Kidney (tissue), 14 donors: ENCODE results near the gene CTIF. TPM values are rescaled to one million over a fixed set of nuclear protein-coding genes. Genes with fewer than 3 reads are reported as not detected.

Experiments used
- DNase-seq, 5 donors: peaks; one replicate each; pipeline ENCODE4 v3.0.0-alpha.2; 2013 to 2020
- FAIRE-seq: peaks from 2 replicates; lab custom pipeline; 2012; peaks lifted over from hg19 to GRCh38; lab: Jason Lieb, UNC
- H3K27ac ChIP-seq, 2 donors: one replicate each; pipeline ENCODE4 v1.7.0; 2013; ENCODE audit warnings: low read depth in 2 of 2, low read length in 2 of 2, inconsistent platforms in 1 of 2
- H3K27me3 ChIP-seq: one replicate; pipeline ENCODE4 v1.7.1; 2013; ENCODE audit warnings: low read length, inconsistent platforms; ENCODE audit not compliant: control insufficient read depth, insufficient read depth
- H3K36me3 ChIP-seq, 3 donors: one replicate each; pipeline versions ENCODE4 v1.7.0 to v1.7.1; 2013; ENCODE audit warnings: low read length in 3 of 3, control low read depth in 1 of 3, inconsistent platforms in 1 of 3; ENCODE audit not compliant: insufficient read depth in 3 of 3, control insufficient read depth in 2 of 3
- H3K4me1 ChIP-seq, 3 donors: one replicate each; pipeline versions ENCODE4 v1.7.0 to v1.7.1; 2013; ENCODE audit warnings: low read length in 3 of 3, inconsistent platforms in 1 of 3, low read depth in 1 of 3; ENCODE audit not compliant: control insufficient read depth in 2 of 3, insufficient read depth in 2 of 3
- H3K4me3 ChIP-seq, 3 donors: one replicate each; pipeline versions ENCODE4 v1.7.0 to v1.8.1; 2013; ENCODE audit warnings: low read length in 3 of 3, control low read depth in 1 of 3, inconsistent platforms in 1 of 3
- H3K9ac ChIP-seq, 3 donors: one replicate each; pipeline versions ENCODE4 v1.7.0 to v1.7.1; 2013; ENCODE audit warnings: low read length in 3 of 3, control low read depth in 1 of 3, inconsistent platforms in 1 of 3
- H3K9me3 ChIP-seq, 3 donors: one replicate each; pipeline versions ENCODE4 v1.7.0 to v1.7.1; 2013; ENCODE audit warnings: low read length in 3 of 3, control low read depth in 1 of 3, inconsistent platforms in 1 of 3; ENCODE audit not compliant: control insufficient read depth in 2 of 3, insufficient read depth in 1 of 3
- CTCF ChIP-seq: IDR thresholded peaks from 3 replicates; pipeline ENCODE4 v1.5.1; 2012; ENCODE audit warnings: mild to moderate bottlenecking, moderate library complexity, borderline replicate concordance; ENCODE audit not compliant: insufficient read depth; ENCODE audit errors: extremely low read depth
- intact Hi-C: fragments of 100-400 bp; cut with DNase I; formaldehyde crosslinking; loops from one replicate; pipeline ENCODE4 v1.11.1; 2022
- polyA plus RNA-seq: library from polyadenylated mRNA; stranded (reverse); fragments of 350-450 nt; fragmentation: Illumina TruSeq; extraction: RNeasy Lipid Tissue Mini Kit (QIAGEN cat#74804); gene quantifications from one replicate; pipeline ENCODE4 v1.2.3, GENCODE V29; 2014; ENCODE audit warnings: low read depth, low replicate concordance; ENCODE audit not compliant: insufficient read depth
- total RNA-seq: library from RNA; stranded (reverse); fragmentation: NEBNext Ultra II Directional; extraction: Animal tissue kit (Norgen Biotek cat#: 25700); gene quantifications from one replicate; pipeline ENCODE4 v1.2.1, GENCODE V29; 2021
- donor health status: control.
- donor health status: control.
- donor health status: control.
- donor health status: control.
- donor health status: control.
- donor health status: DM: yes; HTN: yes; CAD: no.
- donor health status: Normal renal cell carcinoma (clear cell type).

Gene CTIF
- total and polyA plus RNA-seq, 2 donors from 2014 or later, result 37.3 to 41.9 TPM

- no peak for FAIRE-seq
- H3K36me3 ChIP-seq, result no peaks in the 10 kb centered on the region
- H3K9me3 ChIP-seq, result no peaks in the 10 kb centered on the region
- no peak for TF ChIP-seq CTCF
- intact Hi-C loops, result no loop called here
- no peak overlapping the region for H3K27ac ChIP-seq
- no peak overlapping the region for H3K4me3 ChIP-seq
- no peak overlapping the region for H3K9ac ChIP-seq
- no peaks in the 10 kb centered on the region for H3K27me3 ChIP-seq
- peak in 1 of 5 donors; percentile 75 for DNase-seq
- peaks cover 3 to 34% (median 27%) of the 10 kb centered on the region in 3 donors for H3K4me1 ChIP-seq
These were observed 246.3 kb downstream of the CTIF start for GRCh38 chr18:48785091-48785614.

GRCh38 chr18:48785736-48786454, 247.1 kb downstream of the CTIF start:
- no peaks in the 10 kb centered on the region for H3K27me3 ChIP-seq
- DNase-seq (peak in 2 of 5 donors; percentile 32 to 43), FAIRE-seq (no peak)
- intact Hi-C loops, result no loop called here
- TF ChIP-seq CTCF, result no peak
- H3K4me3 ChIP-seq, result no peak overlapping the region
- H3K9me3 ChIP-seq, result no peaks in the 10 kb centered on the region
- no peaks in the 10 kb centered on the region for H3K36me3 ChIP-seq
- H3K4me1 ChIP-seq, result peaks cover 3 to 30% (median 22%) of the 10 kb centered on the region in 3 donors
- no peak overlapping the region for H3K9ac ChIP-seq
- H3K27ac ChIP-seq, result no peak overlapping the region

GRCh38 chr18:48786455-48787202, 247.8 kb downstream of the CTIF start:
- DNase-seq (peak in 2 of 5 donors; percentile 47 to 59), FAIRE-seq (no peak)
- Histone ChIP-seq H3K9me3 (no peaks in the 10 kb centered on the region), H3K4me1 (peaks cover 2 to 28% (median 21%) of the 10 kb centered on the region in 3 donors), H3K4me3 (no peak overlapping the region), H3K27ac (no peak overlapping the region), H3K27me3 (no peaks in the 10 kb centered on the region), H3K9ac (no peak overlapping the region), H3K36me3 (no peaks in the 10 kb centered on the region)
- intact Hi-C loops, result no loop called here
- TF ChIP-seq CTCF, result no peak
